Measurements from ENCODE around the gene COL5A1.

COL5A1 gene

GRCh38 chr9:134879664-134880483, 238.3 kb downstream of the COL5A1 start:
- H3K27me3 ChIP-seq (ENCODE audit: insufficient read depth, poor library complexity, severe bottlenecking), result no peaks in the 10 kb centered on the region
- no peak for DNase-seq (ENCODE audit: low read depth in 1 of 2, low spot score in 1 of 2)
- H3K4me3 ChIP-seq (replicated peaks; ENCODE audit: insufficient read depth, low read length), result no peak overlapping the region
- no peak overlapping the region for H3K27ac ChIP-seq (replicated peaks)
- TF ChIP-seq CTCF (IDR thresholded peaks at IDR 0.05; ENCODE audit: insufficient read depth, low read length) (no peak), GABPA (IDR thresholded peaks at IDR 0.05; ENCODE audit: low read depth) (no peak), POLR2AphosphoS5 (IDR thresholded peaks at IDR 0.05; ENCODE audit: low read depth) (no peak), SPI1 (IDR thresholded peaks at IDR 0.05; ENCODE audit: borderline replicate concordance, low read depth) (no peak), REST (IDR thresholded peaks at IDR 0.05; ENCODE audit: insufficient replicate concordance, low read depth) (no peak)

- no peak within 1 kb of the TSS for H3K4me3 ChIP-seq (replicated peaks; ENCODE audit: insufficient read depth, low read length)
- no peaks in the 10 kb centered on the region for H3K27me3 ChIP-seq (ENCODE audit: insufficient read depth, poor library complexity, severe bottlenecking)
- TF ChIP-seq GABPA (IDR thresholded peaks at IDR 0.05; ENCODE audit: low read depth) (no peak), SPI1 (IDR thresholded peaks at IDR 0.05; ENCODE audit: borderline replicate concordance, low read depth) (no peak), REST (IDR thresholded peaks at IDR 0.05; ENCODE audit: insufficient replicate concordance, low read depth) (no peak), CTCF (IDR thresholded peaks at IDR 0.05; ENCODE audit: insufficient read depth, low read length) (no peak), POLR2AphosphoS5 (IDR thresholded peaks at IDR 0.05; ENCODE audit: low read depth) (no peak)
- DNase-seq (ENCODE audit: low read depth in 1 of 2, low spot score in 1 of 2), result no peak
- H3K27ac ChIP-seq (replicated peaks), result no peak within 1 kb of the TSS
Measured at GRCh38 chr9:134880484-134881312, 239.1 kb downstream of the COL5A1 start, which contains the start of gene FCN2. Gene FCN2, plus strand, starts transcription at chr9:134880810. Its CDS starts 12 bp downstream, at chr9:134880822.

- no peak overlapping the region for H3K27ac ChIP-seq (replicated peaks)
- no peak for DNase-seq (ENCODE audit: low read depth in 1 of 2, low spot score in 1 of 2)
- TF ChIP-seq SPI1 (IDR thresholded peaks at IDR 0.05; ENCODE audit: borderline replicate concordance, low read depth), result no peak
- TF ChIP-seq CTCF (IDR thresholded peaks at IDR 0.05; ENCODE audit: insufficient read depth, low read length), result no peak
- no peak for TF ChIP-seq GABPA (IDR thresholded peaks at IDR 0.05; ENCODE audit: low read depth)
- TF ChIP-seq REST (IDR thresholded peaks at IDR 0.05; ENCODE audit: insufficient replicate concordance, low read depth), result no peak
- no peak for TF ChIP-seq POLR2AphosphoS5 (IDR thresholded peaks at IDR 0.05; ENCODE audit: low read depth)
- no peak overlapping the region for H3K4me3 ChIP-seq (replicated peaks; ENCODE audit: insufficient read depth, low read length)
- H3K27me3 ChIP-seq (ENCODE audit: insufficient read depth, poor library complexity, severe bottlenecking), result no peaks in the 10 kb centered on the region
Measured at GRCh38 chr9:134881313-134881670, 239.7 kb downstream of the COL5A1 start.

All from HL-60 (cell line).